ENCODE measurements around the gene DVL1. TPM values are rescaled to one million over a fixed set of nuclear protein-coding genes. Genes with fewer than 3 reads are reported as not detected.
A peak's percentile ranks its signal among the peaks of the same experiment; 100 is the strongest.

DVL1 gene
- polyA plus RNA-seq, 3 donors = 0.41 to 29.8 (median 0.55) TPM

DNA sequence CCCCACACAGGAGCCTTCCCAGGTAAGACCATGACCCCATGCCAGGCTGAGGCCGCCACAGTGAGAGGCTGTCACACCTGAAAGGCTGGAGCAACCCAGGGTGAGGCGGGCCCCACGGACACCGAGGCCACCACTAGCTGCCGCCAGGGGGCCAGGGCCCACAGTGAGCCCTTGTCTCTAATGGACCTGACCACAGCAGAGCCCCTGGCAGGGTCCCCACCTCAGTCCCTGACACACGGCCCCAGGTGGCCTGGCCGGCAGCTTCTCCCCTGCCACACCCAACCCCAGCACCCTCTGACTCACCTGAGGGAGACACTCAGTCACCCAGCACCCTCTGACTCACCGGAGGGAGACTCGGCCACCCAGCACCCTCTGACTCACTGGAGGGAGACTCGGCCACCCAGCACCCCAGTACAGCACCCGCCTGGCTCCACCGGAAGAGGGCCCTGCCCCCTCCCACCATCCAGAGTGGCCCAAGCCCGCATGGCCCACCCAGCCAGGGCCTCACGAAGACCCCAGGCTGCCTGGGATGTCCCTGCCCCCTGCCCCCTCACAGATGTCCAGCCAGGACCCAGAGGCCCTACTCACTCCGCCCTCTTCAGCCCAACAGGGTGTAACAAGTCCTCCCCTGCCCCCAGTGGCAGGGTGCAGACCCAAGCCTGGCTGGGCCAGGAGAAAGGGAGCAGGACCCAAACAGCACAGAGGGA, 4.4 kb downstream of the DVL1 start:
- H3K4me3 Mint-ChIP-seq = no peak overlapping the region
- peaks cover 16% of the 10 kb centered on the region for H3K4me1 Mint-ChIP-seq
- Histone ChIP-seq H3K4me1 (ENCODE audit: control insufficient read depth in 1 of 2, insufficient read depth in 2 of 2, low read length in 2 of 2) (peaks cover 11 to 17% of the 10 kb centered on the region in 2 donors), H3K27me3 (ENCODE audit: control insufficient read depth in 2 of 2, insufficient read depth in 2 of 2, low read length in 2 of 2) (no peaks in the 10 kb centered on the region), H3K36me3 (replicated peaks in 1 of 2; ENCODE audit: control insufficient read depth in 1 of 2, insufficient read depth in 2 of 2, low read length in 2 of 2) (peaks cover 0 to 20% of the 10 kb centered on the region in 2 donors), H3K9me3 (replicated peaks in 1 of 2; ENCODE audit: control insufficient read depth in 1 of 2, insufficient read depth in 1 of 2, low read length in 2 of 2) (no peaks in the 10 kb centered on the region), H3K9ac (ENCODE audit: insufficient read depth, low read length, poor library complexity, severe bottlenecking) (no peak overlapping the region), H2AFZ (ENCODE audit: insufficient read depth, low read depth, low read length, poor library complexity, severe bottlenecking) (no peak overlapping the region), H3K4me2 (replicated peaks; ENCODE audit: extremely low read depth, low read length, poor library complexity, severe bottlenecking) (no peak overlapping the region), H3K27ac (ENCODE audit: low read depth in 1 of 2, low read length in 2 of 2) (no peak overlapping the region), H3K79me2 (ENCODE audit: insufficient read depth, low read length) (peaks cover 28% of the 10 kb centered on the region), H3K4me3 (replicated peaks in 1 of 3; ENCODE audit: low read depth in 2 of 3, low read length in 3 of 3) (no peak overlapping the region), H4K20me1 (ENCODE audit: insufficient read depth, low read length) (peaks cover 44% of the 10 kb centered on the region)
- WGBS (ENCODE audit: insufficient coverage) = 96% methylated on average over 10 of the region's 15 CpGs
- TF ChIP-seq CTCF (IDR thresholded peaks at IDR 0.05) = no peak
- H3K27me3 Mint-ChIP-seq (ENCODE audit: low read depth in 3 of 3) = peaks cover 2 to 11% (median 6%) of the 10 kb centered on the region in 3 donors
- H3K27ac Mint-ChIP-seq = no peak overlapping the region
- intact Hi-C loops (cut with micrococcal nuclease) = no loop called here
- peak in 1 of 3 donors; percentile 70 for DNase-seq
- peaks cover 14 to 21% of the 10 kb centered on the region in 2 donors for H3K36me3 Mint-ChIP-seq
- peaks cover 0 to under 1% (median 0%) of the 10 kb centered on the region in 7 donors for H3K9me3 Mint-ChIP-seq

- Histone ChIP-seq H3K9me3 (replicated peaks in 1 of 2; ENCODE audit: control insufficient read depth in 1 of 2, insufficient read depth in 1 of 2, low read length in 2 of 2) (no peaks in the 10 kb centered on the region), H3K36me3 (replicated peaks in 1 of 2; ENCODE audit: control insufficient read depth in 1 of 2, insufficient read depth in 2 of 2, low read length in 2 of 2) (peaks cover 2 to 21% of the 10 kb centered on the region in 2 donors), H3K9ac (ENCODE audit: insufficient read depth, low read length, poor library complexity, severe bottlenecking) (no peak overlapping the region), H3K27me3 (ENCODE audit: control insufficient read depth in 2 of 2, insufficient read depth in 2 of 2, low read length in 2 of 2) (no peaks in the 10 kb centered on the region), H3K27ac (ENCODE audit: low read depth in 1 of 2, low read length in 2 of 2) (no peak overlapping the region), H3K4me3 (replicated peaks in 1 of 3; ENCODE audit: low read depth in 2 of 3, low read length in 3 of 3) (no peak overlapping the region), H3K4me2 (replicated peaks; ENCODE audit: extremely low read depth, low read length, poor library complexity, severe bottlenecking) (no peak overlapping the region), H2AFZ (ENCODE audit: insufficient read depth, low read depth, low read length, poor library complexity, severe bottlenecking) (no peak overlapping the region), H4K20me1 (ENCODE audit: insufficient read depth, low read length) (peaks cover 44% of the 10 kb centered on the region), H3K4me1 (ENCODE audit: control insufficient read depth in 1 of 2, insufficient read depth in 2 of 2, low read length in 2 of 2) (peaks cover 11 to 17% of the 10 kb centered on the region in 2 donors), H3K79me2 (ENCODE audit: insufficient read depth, low read length) (peaks cover 28% of the 10 kb centered on the region)
- no peak for TF ChIP-seq CTCF (IDR thresholded peaks at IDR 0.05)
- WGBS (ENCODE audit: insufficient coverage) = 92% methylated on average over 24 of the region's 24 CpGs
- H3K27me3 Mint-ChIP-seq (ENCODE audit: low read depth in 3 of 3) = peaks cover 2 to 11% (median 6%) of the 10 kb centered on the region in 3 donors
- no peak overlapping the region for H3K4me3 Mint-ChIP-seq
- H3K4me1 Mint-ChIP-seq = peaks cover 16% of the 10 kb centered on the region
- H3K27ac Mint-ChIP-seq = peak overlapping the region in 1 of 7 donors; percentile 40
- no peak for DNase-seq
- intact Hi-C loops (cut with micrococcal nuclease) = no loop called here
- peaks cover 16 to 29% of the 10 kb centered on the region in 2 donors for H3K36me3 Mint-ChIP-seq
- peaks cover 0 to 1% (median 0%) of the 10 kb centered on the region in 7 donors for H3K9me3 Mint-ChIP-seq
Observed at GRCh38 chr1:1343811-1344421, 5.3 kb downstream of the DVL1 start.

All from CD14-positive monocyte (primary cell).